GM19351 (cell line): Measurements from ENCODE around the gene TBL1X.

Experiments used
- ATAC-seq: cut with Tn5 transposase; IDR thresholded peaks from one replicate; pipeline ENCODE4 v1.9.1; 2021; ENCODE audit warnings: mild to moderate bottlenecking, moderate library complexity; ENCODE audit not compliant: unreplicated experiment

TBL1X gene

DNA sequence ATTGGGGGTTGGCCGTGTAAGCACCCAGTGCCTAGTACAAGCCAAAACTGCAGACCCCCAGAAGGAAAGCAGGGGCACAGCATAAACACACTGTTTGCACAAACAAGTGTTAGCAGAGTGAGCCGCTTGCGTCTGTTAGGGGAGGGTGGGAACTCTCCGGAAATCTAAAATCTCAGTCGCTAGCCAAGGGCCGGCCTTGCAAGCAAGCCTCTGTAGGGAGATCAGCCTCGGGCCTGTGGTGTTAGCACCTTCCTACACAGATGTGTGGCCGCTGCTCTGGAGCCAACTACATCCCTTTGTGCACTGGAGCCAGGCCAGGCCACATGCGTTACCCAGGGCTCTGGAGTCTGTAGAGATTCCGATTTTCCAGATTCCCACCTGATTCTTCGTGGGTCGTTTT lies 233.7 kb downstream of the TBL1X start:
- ATAC-seq = no peak

DNA sequence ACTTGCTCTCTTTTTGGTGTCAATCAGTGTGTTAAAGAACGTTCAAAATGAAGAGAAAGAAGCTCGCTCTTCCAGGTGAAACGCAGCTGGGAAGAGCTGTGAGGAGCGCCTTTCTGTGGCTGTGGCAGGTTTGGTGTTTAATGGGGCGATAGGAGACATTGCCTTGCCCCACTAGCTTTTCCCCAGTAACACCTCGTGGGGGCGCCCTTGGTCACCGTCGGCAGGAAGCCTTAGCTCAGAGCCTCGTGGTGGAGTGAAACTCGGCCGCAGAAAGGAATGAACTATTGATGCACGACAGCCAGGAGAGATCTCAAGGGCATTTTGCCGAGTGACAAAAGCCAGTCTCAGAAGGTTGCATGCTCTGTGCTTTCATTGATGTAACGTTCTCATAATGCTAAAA lies 235.7 kb downstream of the TBL1X start:
- ATAC-seq = no peak

DNA sequence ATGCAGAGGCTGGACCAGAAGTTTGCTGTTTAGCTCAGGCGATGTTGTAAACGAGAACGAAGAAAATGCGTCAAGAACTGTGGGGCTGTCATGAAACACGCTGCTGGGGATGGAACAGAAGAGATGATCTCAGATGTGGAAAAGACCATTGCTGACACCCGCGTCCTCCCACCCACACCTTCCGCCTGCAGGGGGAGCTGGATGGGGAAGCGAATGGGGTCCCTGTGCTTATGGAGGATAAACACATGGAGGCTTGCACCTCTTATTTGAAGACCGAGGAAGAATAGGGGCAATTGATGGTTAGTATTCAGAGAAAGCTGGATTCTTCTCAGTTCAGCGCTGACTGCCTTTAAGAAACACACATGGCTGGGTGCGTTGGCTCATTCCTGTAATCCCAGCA lies 236.9 kb downstream of the TBL1X start:
- ATAC-seq = no peak

DNA sequence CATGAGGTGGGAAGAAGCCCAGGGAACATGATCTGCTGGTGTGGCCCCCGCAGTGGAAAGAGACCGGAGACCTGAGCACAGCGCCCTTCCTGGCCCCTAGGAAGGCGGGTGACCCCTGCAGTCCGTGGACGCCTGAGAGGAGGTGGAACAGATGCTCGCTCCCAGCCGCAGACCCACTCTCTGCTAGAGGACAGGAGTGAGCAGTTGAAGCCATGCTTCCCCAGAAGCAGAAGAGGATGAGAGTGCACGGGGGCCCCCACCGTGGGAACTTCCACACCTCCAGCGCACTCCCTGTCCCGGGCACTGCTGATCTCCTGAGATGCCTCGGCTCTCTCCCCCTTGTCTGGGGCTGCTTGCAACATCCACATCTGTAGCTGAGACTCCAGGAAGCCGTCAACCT lies 238.5 kb downstream of the TBL1X start:
- no peak for ATAC-seq

DNA sequence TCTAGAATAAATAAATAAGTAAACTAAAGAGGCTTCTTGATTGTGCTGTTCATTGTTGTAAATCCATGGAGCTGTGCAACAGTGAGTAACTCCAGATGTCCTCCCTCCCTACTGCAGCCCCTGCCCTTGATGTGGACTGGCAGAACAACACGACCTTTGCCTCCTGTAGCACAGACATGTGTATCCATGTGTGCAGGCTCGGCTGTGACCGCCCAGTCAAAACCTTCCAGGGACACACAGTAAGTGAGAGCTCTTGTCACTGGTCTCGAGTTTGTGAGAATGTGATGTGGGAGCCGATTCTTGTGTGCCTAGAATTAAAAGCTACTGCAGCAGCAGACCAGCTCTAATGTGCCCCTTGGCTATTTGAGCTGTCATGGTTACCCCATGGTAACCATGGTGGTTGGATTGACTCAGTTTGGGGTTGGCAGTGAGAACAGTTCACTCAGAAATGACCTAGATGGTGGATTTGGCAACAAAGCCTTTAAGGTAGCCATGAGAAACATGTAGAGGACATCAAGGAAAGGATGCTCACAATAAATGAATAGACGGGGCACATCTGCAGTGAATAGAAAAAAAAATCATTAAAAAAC lies 240.1 kb downstream of the TBL1X start:
- ATAC-seq = no peak

DNA sequence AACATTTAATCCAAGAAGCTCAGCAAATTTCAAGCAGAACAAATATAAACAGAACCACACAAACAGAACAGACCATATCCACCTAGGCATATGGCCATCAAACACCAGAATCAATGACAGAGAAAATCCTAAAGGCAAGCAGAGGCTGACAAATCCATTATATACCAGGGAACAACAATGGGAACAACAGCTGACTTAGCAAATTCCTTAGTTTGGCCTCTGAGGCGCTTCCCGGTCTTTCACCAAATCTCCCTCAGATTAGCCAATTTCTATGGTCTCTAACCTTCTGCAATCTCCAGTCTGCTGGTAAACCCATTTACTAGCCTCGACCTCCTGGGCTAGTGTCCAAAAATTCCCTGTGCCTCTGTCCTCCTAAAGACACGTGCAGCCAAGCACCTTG lies 241.6 kb downstream of the TBL1X start:
- ATAC-seq = no peak

DNA sequence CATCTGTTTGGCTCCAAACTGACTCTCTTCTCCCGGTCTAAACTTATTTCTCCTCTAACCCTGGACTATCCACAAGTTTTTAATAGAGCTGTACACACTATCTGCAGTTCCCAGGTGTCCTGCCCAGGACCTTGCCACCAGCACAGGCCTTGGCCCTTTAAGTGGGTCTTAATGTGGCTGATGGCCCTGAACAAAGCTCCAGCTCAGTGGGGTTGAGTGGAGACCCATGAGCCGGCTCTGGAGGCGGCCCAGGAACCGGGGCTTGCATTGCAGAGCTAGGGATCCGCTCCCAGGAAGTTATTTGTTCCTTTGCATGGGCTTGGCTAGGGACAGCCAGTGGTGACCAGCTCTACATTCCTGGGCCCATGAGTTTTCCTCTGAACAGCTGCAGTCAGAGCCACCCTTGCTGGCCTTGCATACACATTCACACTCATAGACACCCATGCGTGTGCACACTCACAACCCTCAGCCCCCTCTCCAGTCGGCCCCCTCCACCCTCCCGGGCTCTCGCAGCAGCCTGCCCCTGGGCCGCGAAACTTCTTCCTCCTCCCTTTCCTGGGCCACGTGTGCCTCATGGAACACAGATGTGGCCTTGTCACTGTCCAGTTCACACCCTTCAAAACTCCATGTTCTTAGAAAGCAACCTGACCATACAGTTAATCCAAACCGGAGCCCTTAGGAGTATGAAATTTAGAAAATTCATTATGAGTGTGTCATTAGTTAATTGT lies 242.6 kb downstream of the TBL1X start:
- no peak for ATAC-seq

DNA sequence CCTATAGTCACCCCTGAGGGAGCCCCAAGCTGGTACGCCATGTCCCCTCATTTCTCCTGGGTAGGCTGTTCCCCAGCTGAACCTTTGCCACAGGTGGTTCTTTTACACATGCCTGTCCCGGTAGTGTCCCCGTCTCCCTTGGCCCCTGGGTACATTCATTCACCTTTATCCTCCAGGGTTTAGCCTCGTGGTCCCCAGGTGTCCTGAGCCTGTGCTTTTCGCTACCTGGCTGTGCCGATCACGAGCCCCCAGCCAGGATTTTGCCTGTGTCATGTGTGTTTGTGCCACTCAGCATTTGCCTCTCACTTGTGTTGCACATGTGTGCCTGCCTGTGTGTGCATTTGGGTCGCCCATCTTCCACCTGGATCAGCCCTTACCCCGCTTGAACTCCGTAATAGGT lies 243.2 kb downstream of the TBL1X start:
- no peak for ATAC-seq

DNA sequence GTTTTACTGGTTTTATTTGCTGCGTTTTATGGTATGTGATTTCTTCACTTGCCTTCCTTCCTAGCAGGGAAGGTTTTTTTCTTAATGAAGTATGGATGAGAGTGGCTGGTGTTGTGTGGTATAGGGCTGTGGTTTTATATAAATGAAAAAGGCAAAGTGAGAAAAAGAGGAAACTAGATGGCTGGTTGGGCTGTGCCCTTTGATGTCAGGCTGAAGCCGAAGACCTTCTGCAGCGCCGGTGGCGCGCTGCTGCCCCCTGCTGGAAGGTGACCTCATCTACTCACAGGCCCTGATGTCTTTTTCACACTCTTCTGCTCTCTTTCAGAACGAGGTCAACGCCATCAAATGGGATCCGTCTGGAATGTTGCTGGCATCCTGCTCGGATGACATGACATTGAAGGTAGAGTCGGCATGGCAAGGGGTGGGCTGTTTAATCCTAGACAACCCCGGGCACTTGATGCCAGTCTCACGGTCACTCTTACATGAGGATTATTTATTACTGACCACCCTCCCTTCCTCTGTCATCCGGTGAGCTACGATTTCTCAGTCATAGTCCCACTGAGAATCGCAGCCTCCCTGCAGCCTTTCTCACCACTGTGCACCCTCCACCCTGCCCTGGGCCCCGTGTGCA lies 244.2 kb downstream of the TBL1X start:
- peak; percentile 90 for ATAC-seq

DNA sequence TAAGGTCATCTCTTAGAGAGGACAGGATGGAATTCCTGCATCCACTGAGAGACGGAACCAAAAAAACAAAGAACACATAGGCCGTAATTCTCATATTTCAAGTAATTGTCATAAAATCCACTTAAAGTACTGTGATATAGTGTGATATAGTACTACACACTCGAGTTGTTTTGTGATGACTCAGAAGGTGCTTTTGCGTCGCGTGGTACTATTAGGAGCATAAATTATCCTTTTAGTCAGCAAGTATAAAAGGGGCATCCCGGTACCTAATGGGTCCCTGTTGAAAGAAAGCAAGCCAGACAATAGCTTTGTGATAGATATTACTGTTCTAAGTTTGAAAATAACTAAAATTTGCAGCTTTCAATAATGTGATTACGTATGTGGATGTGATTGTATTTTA lies 245.5 kb downstream of the TBL1X start:
- ATAC-seq = no peak

DNA sequence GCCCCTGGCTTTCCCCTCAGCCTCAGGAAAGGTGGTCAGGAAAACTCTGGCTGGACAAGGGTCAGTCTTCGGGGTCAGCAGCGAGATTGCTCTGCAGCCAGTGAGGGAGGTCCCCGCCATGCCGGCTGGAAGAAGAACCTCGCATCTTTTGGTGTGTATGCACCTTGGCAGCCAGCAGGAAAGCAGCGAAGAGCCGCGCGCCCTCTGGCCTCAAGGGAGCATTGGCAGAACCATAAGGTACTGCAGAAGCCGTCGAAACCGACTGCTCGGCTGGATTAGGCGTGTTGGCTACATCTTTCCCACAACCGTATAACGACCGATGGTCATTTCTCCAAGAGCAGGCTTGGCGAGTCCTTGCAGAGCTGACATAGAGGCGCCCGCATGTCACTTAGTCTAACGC lies 252.5 kb downstream of the TBL1X start:
- ATAC-seq = no peak

DNA sequence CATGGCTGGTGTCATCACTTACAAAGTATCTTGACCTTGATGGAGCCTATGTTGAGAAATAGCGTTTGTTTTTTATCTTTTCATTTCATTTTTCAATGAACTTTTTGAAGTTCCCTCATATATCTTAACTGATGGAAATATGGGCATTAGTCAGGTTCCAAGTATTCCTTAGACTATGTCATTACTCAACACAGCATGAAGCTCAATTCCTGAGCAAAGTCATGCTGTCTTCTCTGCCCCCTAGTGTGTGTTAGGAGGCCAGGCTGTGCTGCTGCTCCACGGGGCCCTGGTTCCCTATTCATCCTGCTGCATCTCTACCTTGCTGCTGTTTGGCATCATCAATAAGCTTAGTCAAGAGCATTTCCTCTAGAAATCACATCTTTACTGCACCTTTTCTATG lies 259.9 kb downstream of the TBL1X start:
- ATAC-seq = no peak

DNA sequence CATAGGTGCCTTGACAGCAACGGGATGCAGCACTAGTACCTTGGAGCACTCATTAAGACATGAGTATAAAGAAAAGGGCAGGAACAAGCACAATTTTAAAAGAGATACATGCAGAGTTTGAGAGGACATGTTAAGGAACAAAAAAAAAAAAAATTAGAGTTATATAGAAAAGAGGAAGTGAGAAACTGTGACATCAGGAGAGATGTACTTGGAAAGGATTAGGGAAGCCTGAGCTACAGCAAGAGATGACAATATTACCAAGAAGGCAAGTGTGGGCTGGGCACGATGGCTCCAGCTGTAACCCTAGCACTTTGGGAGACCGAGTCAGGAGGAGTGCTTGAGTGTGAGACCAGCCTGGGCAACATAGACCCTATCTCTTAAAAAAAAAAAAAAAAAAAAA lies 263.4 kb downstream of the TBL1X start:
- no peak for ATAC-seq

DNA sequence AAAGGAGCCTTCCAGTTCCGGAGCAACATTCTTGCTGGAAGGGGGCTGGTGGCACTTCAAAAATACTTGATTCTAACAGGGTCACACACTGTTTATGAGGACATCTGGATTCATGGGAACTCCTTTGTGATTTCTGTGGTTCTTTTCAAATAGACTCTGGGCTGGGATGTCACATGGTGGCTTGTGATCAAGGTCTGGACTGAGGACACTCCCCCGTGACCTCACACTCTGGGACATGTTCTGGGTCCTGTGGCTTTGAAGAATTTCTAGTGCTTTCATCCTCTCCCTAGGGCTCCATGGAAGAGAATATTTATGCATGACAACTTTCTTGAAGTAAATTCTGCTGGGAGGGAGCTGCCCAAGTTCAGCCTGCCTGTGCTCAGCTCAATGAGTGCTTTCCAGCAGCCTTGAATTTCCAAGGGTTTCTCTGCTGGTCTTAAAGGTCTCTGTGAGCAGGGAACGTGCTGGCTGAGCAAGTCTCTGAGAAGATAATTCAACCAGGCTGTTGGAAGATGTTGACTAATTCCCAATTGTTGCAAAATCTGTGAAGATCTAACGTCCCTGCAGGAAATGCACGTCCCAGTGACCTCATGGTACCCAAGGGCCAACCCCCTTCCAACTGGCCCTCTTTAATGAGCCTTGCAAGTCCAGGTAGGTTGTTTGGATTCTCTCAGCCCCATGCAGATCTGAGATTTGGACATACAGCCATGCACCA lies 264.5 kb downstream of the TBL1X start:
- ATAC-seq = no peak

DNA sequence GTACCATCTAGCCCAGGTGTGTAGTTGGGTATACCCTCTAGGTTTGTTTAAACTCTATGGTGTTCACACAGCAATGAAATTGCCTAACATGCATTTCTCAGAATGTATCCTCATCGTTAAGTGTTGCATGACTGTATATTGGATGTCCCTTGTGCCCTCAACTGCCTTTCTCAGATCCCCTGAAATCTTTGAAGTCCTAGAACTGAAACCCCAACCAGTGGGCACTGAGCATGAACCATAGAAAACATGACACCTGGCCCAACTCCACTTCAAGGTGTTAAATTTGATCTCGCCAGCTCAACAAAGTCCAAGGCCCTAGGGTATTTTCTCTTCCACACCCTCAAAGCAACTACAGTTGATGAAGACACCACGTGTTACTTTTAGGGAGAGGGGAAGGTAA lies 265.2 kb downstream of the TBL1X start:
- ATAC-seq = no peak

DNA sequence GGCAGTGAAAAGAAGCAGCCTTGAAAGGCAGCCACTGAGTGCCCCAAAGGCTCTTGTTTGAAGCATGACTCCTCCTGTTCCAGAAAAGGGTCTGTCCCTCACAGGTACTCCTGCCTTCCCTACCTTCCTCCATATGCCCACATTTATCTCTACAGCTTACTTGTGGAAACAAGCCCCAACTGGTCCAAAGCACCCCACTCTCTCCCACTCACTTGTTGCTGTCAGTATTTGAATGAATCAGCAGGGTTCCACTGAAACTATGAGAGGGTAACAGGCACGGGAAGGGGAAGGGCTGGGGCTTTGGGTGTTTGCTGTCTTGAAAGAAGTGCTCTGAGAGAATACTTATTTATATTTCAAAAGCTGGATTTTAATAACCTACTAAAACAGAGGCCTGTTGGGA lies 265.9 kb downstream of the TBL1X start:
- peak; percentile 76 for ATAC-seq

DNA sequence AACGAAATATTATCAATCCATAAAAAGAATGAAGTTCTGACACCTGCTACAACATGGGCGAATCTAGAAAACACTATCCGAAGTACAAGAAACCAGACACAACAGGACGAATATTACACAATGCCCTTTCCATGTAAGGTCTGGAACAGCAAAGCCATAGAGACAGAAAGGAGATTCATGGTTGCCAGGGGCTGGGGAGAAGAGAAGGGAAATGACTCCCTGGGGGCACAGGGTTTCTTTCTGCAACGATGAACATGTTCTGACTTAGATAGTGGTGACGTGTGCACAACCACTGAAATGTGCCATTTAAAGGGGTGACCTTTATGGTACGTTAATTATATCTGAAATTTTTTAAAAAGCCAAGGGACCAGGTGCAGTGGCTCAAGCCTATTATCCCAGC lies 272.5 kb downstream of the TBL1X start:
- no peak for ATAC-seq

DNA sequence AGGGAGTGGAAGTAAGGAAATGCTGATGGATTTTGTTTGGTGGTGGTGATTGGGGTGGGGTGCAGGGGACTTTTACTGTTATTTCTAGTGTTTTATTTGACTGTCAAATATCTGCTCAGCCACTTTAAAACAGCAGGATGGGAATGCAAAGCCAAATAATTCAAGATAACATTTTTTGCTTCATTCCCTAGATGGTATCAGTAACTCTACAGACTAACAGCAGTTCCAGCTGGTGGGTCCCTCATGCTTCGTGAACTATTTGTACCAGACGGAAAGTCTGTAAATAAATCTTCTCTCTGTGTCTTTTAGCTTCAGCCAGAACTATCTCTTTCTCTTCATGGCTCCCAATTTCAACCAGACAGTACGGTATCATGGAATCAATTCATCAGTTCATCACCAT lies 273.3 kb downstream of the TBL1X start:
- no peak for ATAC-seq

DNA sequence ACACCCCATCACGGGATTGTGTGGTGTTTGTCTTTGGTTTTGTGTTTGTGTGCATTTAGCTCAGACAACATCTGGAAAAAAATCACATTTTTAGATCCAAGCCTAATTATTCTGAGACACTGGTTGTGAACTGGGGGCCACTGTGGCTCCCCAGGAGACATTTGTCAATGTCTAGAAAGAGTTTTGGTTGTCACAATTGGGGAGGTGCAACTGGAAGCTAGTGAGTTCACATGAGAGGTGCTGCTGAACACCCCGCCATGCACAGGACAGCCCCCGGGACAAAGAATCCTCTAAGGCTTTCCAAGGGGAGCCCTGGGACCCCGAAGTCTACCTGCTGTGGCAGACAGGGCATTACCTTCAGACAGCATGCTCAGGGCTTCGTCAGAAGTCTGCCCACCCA lies 274.3 kb downstream of the TBL1X start:
- ATAC-seq = no peak

DNA sequence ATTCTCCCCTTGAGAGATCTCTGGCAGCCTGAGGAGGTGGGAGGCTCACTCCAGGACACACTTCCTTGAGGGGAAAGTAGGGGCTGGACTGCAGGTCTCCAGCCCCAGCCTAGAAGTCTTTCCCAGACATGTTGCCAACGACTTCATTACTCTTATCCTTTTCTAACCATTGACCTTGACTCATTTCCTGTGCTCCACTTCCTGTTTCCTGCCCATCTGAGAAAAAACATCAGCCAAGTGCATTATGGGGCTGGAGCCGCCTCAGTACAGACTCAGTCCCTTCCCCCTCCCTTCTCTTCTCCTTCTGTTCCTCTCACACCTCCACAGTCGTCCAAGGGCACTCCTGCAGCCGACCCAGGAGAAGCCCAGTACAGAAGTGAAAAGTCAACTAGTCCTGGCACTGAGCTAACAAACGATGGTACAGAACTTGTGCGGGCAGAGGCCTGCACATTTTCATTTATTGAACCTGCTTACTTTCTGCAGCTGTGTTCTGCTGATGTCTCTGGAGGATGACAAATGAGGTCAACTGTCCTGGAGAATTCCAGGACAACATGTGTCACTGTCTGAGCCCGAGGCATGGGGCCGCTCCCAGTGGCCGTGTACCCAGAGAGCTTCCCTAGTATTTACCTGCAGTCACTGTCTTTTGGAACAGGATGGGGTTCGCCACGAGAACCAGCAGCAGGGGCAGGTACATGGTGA lies 280.7 kb downstream of the TBL1X start:
- ATAC-seq = no peak

DNA sequence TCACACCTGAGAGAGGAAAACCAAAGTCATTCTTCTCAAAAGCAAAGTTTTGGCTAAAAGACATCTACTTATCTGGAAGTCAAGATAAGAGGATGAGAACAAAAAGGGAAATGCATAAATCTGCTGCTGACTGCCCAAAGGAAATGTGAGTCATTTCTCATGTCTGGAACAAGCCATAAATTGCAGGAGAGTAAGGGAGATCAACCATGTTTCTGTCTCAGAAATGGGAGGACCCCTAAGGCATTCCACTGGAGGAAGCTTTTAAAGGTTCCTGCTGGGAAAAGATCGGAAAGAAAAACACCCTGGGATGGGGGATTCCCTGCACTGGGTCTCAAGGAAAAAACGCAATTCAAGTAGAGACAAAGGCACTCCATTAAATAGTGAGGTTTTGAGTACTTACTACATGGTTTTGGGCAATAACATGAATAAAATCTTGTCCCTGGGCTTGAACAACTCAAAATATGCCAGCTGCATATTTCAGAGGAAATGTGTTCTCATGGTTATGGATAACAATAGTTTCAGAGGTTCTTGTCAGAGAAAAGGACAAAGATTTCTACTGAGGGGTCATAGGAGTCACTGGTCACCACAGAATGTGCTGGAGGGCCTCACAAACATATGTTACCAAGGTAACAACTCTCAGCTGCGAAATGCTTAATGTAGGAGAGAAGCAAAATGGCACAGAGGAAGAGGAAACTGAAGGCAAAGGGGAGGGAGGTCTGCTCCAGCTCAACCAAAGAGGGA lies 281.5 kb downstream of the TBL1X start:
- ATAC-seq = no peak
